Left kidney (tissue), 2 donors: Measurements from ENCODE around the gene SDCBP2. TPM values are rescaled to one million over a fixed set of nuclear protein-coding genes. Genes with fewer than 3 reads are reported as not detected.

Experiments
- DNase-seq: peaks from one replicate; pipeline ENCODE4 v3.0.0-alpha.2; 2013
- polyA plus RNA-seq: library from polyadenylated mRNA; unstranded; fragments of 120-200 nt; gene quantifications from one replicate; pipeline ENCODE4 v1.2.1, GENCODE V29; 2013; ENCODE audit not compliant: insufficient read length

Gene SDCBP2
- polyA plus RNA-seq, 1 donor: 1.7 TPM

- no peak for DNase-seq
Observed at GRCh38 chr20:1297486-1297885, 31.5 kb downstream of the SDCBP2 start.

- no peak for DNase-seq
Observed at GRCh38 chr20:1296922-1297321, 32.0 kb downstream of the SDCBP2 start.

GRCh38 chr20:1296117-1296610 lies 32.8 kb downstream of the SDCBP2 start:
- no peak for DNase-seq

DNA sequence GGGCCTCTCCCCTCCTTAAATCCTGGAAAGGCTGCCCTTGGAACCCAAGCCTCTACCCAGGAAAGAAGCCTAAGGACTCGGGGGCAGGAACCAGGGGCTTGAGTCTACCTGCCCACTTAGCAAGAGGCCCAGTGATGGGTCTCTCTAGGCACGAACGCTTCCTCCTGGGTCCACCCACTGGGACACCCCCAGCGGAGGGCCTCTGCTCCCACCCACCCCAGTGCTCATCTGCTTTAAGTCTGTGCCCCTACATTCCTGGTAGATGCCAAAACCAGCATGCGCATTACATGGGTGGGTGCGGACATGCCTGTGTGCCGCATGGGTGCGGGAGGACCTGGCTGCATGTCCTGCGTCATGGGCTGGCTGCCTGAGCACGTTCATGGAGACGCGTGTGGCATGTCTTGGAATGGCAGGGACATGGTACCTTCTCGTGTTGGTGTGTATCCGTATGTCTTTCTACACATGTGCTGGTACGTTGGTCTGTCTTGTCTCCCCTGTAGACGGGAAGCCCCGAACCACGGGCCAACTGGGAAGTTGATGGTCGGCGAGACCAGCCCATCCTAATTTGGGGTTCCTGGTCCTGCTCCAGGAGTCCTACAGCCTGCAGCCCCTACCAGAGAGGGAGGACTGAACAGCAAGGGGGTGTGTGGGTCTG lies 33.5 kb downstream of the SDCBP2 start:
- no peak for DNase-seq

- no peak for DNase-seq
Observed at GRCh38 chr20:1294497-1294896, 34.4 kb downstream of the SDCBP2 start.

GRCh38 chr20:1293641-1294379 lies 35.1 kb downstream of the SDCBP2 start:
- no peak for DNase-seq

DNA sequence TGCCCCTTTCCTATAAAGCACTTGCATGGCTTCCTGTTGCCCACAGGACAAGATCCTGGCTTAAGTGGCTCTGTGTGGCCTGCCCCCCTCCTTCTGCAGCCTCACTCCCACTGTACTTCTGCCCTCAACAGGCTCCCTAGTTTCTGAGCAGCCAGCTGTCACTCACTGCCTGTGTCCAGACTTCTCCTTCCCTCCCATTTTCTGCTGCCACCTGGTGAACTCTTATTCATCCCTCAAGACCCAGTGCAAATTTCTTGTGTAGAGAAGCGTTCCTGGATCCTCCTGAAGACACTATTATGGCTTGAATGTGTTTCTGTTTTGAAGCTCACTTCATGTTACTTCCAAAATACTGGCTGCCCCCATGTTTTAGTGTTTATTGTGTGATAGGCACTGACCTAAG lies 36.3 kb downstream of the SDCBP2 start:
- DNase-seq: no peak

GRCh38 chr20:1291191-1291741 lies 37.7 kb downstream of the SDCBP2 start:
- no peak for DNase-seq

- DNase-seq: no peak
Observed at GRCh38 chr20:1287787-1288569, 41.0 kb downstream of the SDCBP2 start.

GRCh38 chr20:1287306-1287705 lies 41.6 kb downstream of the SDCBP2 start:
- DNase-seq: no peak

- DNase-seq: no peak
Observed at GRCh38 chr20:1286267-1287024, 42.5 kb downstream of the SDCBP2 start.

DNA sequence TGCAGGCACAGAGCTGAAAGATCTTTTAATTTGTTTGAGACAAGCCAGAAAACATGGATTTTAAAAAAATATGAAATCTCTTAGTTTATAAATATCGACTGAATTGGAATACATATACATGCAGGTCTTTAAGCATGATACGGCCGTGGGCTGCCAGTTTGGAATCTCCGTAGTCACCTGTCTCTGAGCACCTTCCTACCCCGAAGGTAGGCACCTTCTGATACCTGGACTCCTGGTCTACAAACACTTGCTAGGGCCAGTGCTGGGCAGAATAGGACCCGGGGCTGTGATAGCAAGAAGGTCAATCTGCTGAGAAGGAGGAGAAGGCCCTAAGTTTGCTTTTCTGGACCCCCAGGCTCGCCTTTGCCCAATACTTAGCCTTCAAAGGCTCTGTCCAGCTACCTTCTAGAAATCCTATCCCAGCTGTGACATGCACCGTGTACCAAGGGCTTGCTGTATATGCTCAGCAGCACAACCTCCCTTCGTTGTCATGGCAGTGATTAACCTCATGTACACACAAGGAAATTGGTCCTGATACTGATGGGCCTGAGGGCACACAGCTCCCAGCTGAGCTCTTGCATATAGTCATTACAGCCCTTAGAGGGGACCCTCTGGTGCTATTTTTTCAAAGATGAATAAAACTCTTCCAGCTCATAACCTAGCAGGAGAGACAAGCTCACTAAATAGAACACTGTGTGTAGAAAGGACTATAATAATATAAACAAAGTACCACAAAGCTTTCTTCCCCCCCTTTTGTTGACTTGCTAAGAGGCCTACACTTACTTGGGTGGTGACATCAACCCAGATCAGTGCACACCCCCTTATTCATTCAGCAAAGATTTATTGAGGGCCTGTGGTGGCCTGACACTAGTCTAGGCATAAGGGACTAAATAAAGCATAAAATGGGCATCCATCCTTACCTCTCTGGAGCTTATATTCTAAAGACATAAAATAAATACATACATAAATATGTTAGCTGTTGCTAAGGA lies 45.1 kb downstream of the SDCBP2 start:
- no peak for DNase-seq

- DNase-seq: no peak
Observed at GRCh38 chr20:1282966-1283365, 46.0 kb downstream of the SDCBP2 start.

GRCh38 chr20:1281279-1282057 lies 47.5 kb downstream of the SDCBP2 start:
- no peak for DNase-seq

DNA sequence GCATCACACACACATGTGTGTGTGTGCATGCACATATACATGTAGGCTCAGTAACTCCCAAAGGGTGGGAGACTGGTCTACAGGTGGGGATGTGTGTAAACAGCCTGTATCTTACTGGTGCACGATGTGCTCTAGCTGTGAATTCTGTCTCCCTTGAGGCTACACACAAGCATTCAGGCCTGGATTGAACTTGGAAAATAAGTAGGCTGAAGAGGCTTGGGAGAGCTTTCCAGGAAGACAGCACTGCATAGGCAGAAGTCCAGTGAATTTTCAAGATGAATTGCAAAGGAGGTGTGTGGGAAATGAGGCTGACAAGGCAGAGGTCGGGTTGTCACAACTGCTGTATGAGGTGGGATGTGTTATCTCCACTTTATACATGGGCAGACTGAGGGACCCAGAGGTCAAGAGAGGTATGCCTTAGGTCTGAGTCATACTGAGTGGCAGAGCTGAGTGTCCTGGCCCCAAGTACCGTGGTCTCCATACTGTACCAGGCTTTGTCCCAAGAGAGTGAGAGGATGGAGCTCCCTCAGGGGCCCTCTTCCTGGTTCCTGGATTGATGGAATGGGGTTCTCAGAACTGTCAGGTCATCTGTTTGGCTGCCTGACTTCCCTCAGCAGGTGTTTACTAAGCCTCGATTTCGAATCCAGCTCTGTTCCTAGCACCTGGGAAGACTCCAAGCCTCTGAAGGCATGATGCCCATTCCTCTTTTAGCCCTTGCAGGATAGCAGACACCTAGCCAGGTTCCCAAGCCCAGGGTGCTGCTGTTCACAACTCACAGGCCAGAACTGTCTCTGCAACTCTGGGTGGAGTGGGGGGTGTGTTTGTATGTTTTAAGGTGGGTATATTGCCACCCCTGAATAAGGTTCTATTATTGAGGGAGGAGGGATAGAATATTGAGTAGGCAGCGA lies 48.5 kb downstream of the SDCBP2 start:
- no peak for DNase-seq

- DNase-seq: no peak
Observed at GRCh38 chr20:1278993-1279392, 49.9 kb downstream of the SDCBP2 start.

GRCh38 chr20:1277529-1278322 lies 51.2 kb downstream of the SDCBP2 start:
- DNase-seq: no peak

DNA sequence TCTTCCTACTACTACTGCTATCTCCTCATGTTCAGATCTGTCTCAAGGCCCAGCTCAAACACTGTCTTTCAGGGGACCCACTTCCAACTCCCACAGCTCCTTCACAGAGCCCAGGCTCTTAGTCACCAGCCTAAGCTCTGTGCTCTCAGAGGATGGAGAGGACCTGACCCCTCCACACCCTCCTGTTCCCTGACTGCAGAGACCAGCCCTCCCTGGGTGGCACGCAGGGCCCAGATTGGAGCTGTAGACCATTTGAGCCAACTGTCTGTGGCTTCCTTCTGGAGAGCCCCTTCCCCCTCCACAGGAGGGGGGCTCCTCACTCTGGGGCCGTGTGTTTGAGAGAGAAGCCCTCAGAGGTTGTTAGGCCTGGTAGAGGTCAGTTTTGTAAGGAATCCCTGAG lies 53.0 kb downstream of the SDCBP2 start:
- DNase-seq: no peak
